ENCODE data around the gene TSGA10.
"Not testable (repeated sequence)": the region's sequence is repeated elsewhere in the genome, so short reads cannot be mapped to it uniquely, and the experiment has no call there.

TSGA10 gene

GRCh38 chr2:99067871-99068625 is 86.7 kb downstream of the TSGA10 start:
- DNase-seq = no peak

GRCh38 chr2:99066075-99066958 is 88.4 kb downstream of the TSGA10 start:
- no peak for DNase-seq

- DNase-seq = not testable (repeated sequence)
Measured at GRCh38 chr2:99049187-99049586, 105.6 kb downstream of the TSGA10 start.

- not testable (repeated sequence) for DNase-seq
Measured at GRCh38 chr2:99040736-99041300, 113.9 kb downstream of the TSGA10 start.

GRCh38 chr2:99035920-99036319 is 118.8 kb downstream of the TSGA10 start:
- no peak for DNase-seq

- no peak for DNase-seq
Measured at GRCh38 chr2:99032786-99033185, 122.0 kb downstream of the TSGA10 start.

GRCh38 chr2:99032001-99032400 is 122.7 kb downstream of the TSGA10 start:
- DNase-seq = no peak

GRCh38 chr2:99031481-99031880 is 123.3 kb downstream of the TSGA10 start:
- DNase-seq = no peak

GRCh38 chr2:99028558-99028957 is 126.2 kb downstream of the TSGA10 start:
- no peak for DNase-seq

GRCh38 chr2:99027856-99028255 is 126.9 kb downstream of the TSGA10 start:
- no peak for DNase-seq

GRCh38 chr2:99000708-99001107 is 154.0 kb downstream of the TSGA10 start:
- no peak for DNase-seq

- DNase-seq = not testable (repeated sequence)
Measured at GRCh38 chr2:98988695-98989094, 166.0 kb downstream of the TSGA10 start.

- no peak for DNase-seq
Measured at GRCh38 chr2:98985905-98986666, 168.7 kb downstream of the TSGA10 start.

GRCh38 chr2:98975611-98976010 is 179.1 kb downstream of the TSGA10 start:
- no peak for DNase-seq

GRCh38 chr2:98972582-98973167 is 182.1 kb downstream of the TSGA10 start:
- DNase-seq = no peak

GRCh38 chr2:98959810-98960507 is 194.8 kb downstream of the TSGA10 start:
- DNase-seq = no peak

- DNase-seq = no peak
Measured at GRCh38 chr2:98952966-98953365, 201.8 kb downstream of the TSGA10 start.

GRCh38 chr2:98948956-98949739 is 205.6 kb downstream of the TSGA10 start:
- no peak for DNase-seq

GRCh38 chr2:98947554-98947953 is 207.2 kb downstream of the TSGA10 start:
- no peak for DNase-seq
